Muscle of leg (tissue), 11 donors: ENCODE data around the gene FGGY. TPM values are rescaled to one million over a fixed set of nuclear protein-coding genes. Genes with fewer than 3 reads are reported as not detected.
A peak's percentile ranks its signal among the peaks of the same experiment; 100 is the strongest.

ENCODE experiments used
- DNase-seq: peaks from one replicate; pipeline ENCODE4 v3.0.0; 2013
- H3K27ac ChIP-seq: one replicate; pipeline ENCODE4 v1.5.1; 2013; ENCODE audit warnings: mild to moderate bottlenecking, low read length, control low read depth
- H3K27me3 ChIP-seq: one replicate; pipeline ENCODE4 v1.6.1; 2013; ENCODE audit warnings: low read length; ENCODE audit not compliant: control insufficient read depth, insufficient read depth
- H3K36me3 ChIP-seq: one replicate; pipeline ENCODE4 v1.6.1; 2013; ENCODE audit warnings: low read length; ENCODE audit not compliant: control insufficient read depth, insufficient read depth
- H3K4me1 ChIP-seq: one replicate; pipeline ENCODE4 v1.6.1; 2013; ENCODE audit warnings: low read length; ENCODE audit not compliant: control insufficient read depth, insufficient read depth
- H3K4me3 ChIP-seq: one replicate; pipeline ENCODE4 v1.5.1; 2013; ENCODE audit warnings: low read length, control low read depth
- H3K9me3 ChIP-seq: replicated peaks from 2 replicates; pipeline ENCODE4 v1.6.1; 2013; ENCODE audit warnings: low read depth, low read length; ENCODE audit not compliant: control insufficient read depth
- WGBS: methylation state at CpG from one replicate; pipeline ENCODE4 v1.1.5; 2013; ENCODE audit warnings: missing lambda C conversion rate; ENCODE audit not compliant: insufficient coverage; 5-methylcytosine and 5-hydroxymethylcytosine counted together
- polyA plus RNA-seq, 8 donors: library from polyadenylated mRNA; unstranded; fragments of 120-200 nt; gene quantifications; one replicate each; pipeline versions ENCODE4 v1.2.1 to v1.2.3, GENCODE V29; 2013; ENCODE audit warnings: inconsistent platforms in 1 of 8, low replicate concordance in 1 of 8; ENCODE audit not compliant: insufficient read length in 8 of 8, insufficient read depth in 1 of 8
- total RNA-seq: library from RNA; stranded (reverse); fragments of 120-200 nt; gene quantifications from one replicate; pipeline ENCODE4 v1.2.4, GENCODE V29; 2013

Gene FGGY
- total and polyA plus RNA-seq, 9 donors = 8.0 to 23.7 (median 12.7) TPM

- Histone ChIP-seq H3K4me1 (peaks cover 7% of the 10 kb centered on the region), H3K36me3 (no peaks in the 10 kb centered on the region), H3K4me3 (no peak overlapping the region), H3K27ac (no peak overlapping the region), H3K27me3 (no peaks in the 10 kb centered on the region), H3K9me3 (no peaks in the 10 kb centered on the region)
- no peak for DNase-seq
- 78% methylated on average over 3 of the region's 5 CpGs for WGBS
Observed at GRCh38 chr1:59357645-59358320, 60.9 kb downstream of the FGGY start.

DNA sequence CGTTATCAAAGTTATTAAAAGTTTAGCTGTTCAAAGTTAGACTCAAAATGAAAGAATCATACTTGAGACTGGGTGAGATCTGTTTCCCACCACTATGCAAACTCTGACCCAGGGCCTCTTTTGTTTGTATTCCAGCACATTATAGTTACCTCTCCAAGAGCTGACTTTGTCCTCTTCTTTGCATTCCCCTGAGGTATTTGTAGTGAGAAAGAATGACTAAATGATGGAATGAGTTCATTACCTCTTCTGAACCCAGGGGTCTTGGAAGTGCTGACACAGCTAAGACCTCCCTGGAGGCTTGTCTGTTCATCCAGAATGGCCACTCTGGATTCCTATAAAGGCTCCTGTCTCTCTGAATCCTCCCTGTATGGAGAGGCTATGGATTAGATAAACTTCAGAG lies 62.4 kb downstream of the FGGY start:
- no peak overlapping the region for H3K27ac ChIP-seq
- no peak overlapping the region for H3K4me3 ChIP-seq
- no CpG with 5 or more reads among the region's 1 CpG for WGBS
- DNase-seq = no peak
- H3K36me3 ChIP-seq = no peaks in the 10 kb centered on the region
- H3K9me3 ChIP-seq = no peaks in the 10 kb centered on the region
- peaks cover 7% of the 10 kb centered on the region for H3K4me1 ChIP-seq
- H3K27me3 ChIP-seq = no peaks in the 10 kb centered on the region

GRCh38 chr1:59360170-59360569 lies 63.3 kb downstream of the FGGY start:
- DNase-seq = no peak

DNA sequence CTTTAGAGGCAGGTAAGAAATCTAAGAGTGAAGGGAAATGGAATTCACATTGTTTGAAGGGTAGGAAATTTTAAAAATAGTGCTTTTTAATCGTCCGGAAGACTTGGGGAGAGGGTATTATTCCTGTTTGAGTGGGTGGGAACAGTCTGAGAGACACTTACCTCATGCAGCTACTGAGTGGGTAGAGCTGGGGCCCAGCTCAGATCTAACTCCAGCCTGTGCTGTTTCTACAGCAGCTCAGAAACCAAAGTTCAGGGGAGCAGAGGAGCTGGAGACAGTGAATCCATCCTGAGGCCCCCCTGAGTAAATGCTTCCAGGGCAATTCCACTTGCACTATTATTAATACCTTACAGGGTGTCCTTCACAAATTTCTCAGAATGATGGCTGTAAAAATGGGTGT lies 63.8 kb downstream of the FGGY start:
- Histone ChIP-seq H3K4me1 (peaks cover 3% of the 10 kb centered on the region), H3K36me3 (no peaks in the 10 kb centered on the region), H3K27ac (no peak overlapping the region), H3K27me3 (no peaks in the 10 kb centered on the region), H3K4me3 (no peak overlapping the region), H3K9me3 (no peaks in the 10 kb centered on the region)
- DNase-seq = no peak
- 86% methylated on average over 2 of the region's 2 CpGs for WGBS

More at GRCh38 chr1:59360170-59360569, 63.3 kb downstream of the FGGY start:
- no peaks in the 10 kb centered on the region for H3K27me3 ChIP-seq
- 100% methylated on average over 1 of the region's 4 CpGs for WGBS
- no peak overlapping the region for H3K27ac ChIP-seq
- no peaks in the 10 kb centered on the region for H3K36me3 ChIP-seq
- H3K4me3 ChIP-seq = no peak overlapping the region
- no peaks in the 10 kb centered on the region for H3K9me3 ChIP-seq
- peaks cover 3% of the 10 kb centered on the region for H3K4me1 ChIP-seq

GRCh38 chr1:59361766-59362165 lies 64.9 kb downstream of the FGGY start:
- 94% methylated on average over 6 of the region's 8 CpGs for WGBS
- Histone ChIP-seq H3K4me3 (no peak overlapping the region), H3K4me1 (peaks cover 3% of the 10 kb centered on the region), H3K27ac (no peak overlapping the region), H3K27me3 (no peaks in the 10 kb centered on the region), H3K9me3 (no peaks in the 10 kb centered on the region), H3K36me3 (no peaks in the 10 kb centered on the region)
- DNase-seq = no peak

DNA sequence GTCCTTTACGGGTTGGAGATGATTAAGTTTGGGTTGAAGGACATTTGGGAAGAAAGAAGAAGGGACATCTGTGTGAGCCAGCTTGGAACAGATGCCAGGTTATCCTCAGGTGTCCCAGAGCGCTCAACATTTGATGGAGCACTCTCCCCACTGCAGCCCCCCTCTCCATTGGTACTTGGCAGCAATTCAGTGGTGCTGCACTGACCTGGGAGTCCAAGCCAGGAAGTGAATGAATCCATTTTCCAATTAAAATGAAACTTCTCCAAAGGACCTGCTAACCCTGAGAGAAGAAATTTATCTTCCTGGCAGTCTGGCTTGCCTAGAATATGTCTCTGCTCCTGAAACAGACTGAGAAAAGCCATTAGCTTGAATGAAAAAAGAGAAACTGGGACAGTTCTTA lies 67.1 kb downstream of the FGGY start:
- WGBS = 86% methylated on average over 1 of the region's 2 CpGs
- peaks cover 14% of the 10 kb centered on the region for H3K4me1 ChIP-seq
- H3K27ac ChIP-seq = no peak overlapping the region
- H3K27me3 ChIP-seq = no peaks in the 10 kb centered on the region
- no peaks in the 10 kb centered on the region for H3K36me3 ChIP-seq
- H3K9me3 ChIP-seq = no peaks in the 10 kb centered on the region
- H3K4me3 ChIP-seq = no peak overlapping the region
- no peak for DNase-seq

- WGBS = 100% methylated on average over 1 of the region's 5 CpGs
- Histone ChIP-seq H3K27me3 (no peaks in the 10 kb centered on the region), H3K36me3 (no peaks in the 10 kb centered on the region), H3K4me3 (no peak overlapping the region), H3K27ac (peak overlapping the region; percentile 37), H3K9me3 (no peaks in the 10 kb centered on the region), H3K4me1 (peaks cover 11% of the 10 kb centered on the region)
- DNase-seq = no peak
Observed at GRCh38 chr1:59366346-59366745, 69.5 kb downstream of the FGGY start.

- Histone ChIP-seq H3K9me3 (no peaks in the 10 kb centered on the region), H3K36me3 (no peaks in the 10 kb centered on the region), H3K27ac (peak overlapping the region; percentile 87), H3K4me1 (peaks cover 11% of the 10 kb centered on the region), H3K4me3 (no peak overlapping the region), H3K27me3 (no peaks in the 10 kb centered on the region)
- DNase-seq = peak; percentile 90
- WGBS = no CpG with 5 or more reads among the region's 6 CpGs
Observed at GRCh38 chr1:59367301-59368007, 70.6 kb downstream of the FGGY start.

DNA sequence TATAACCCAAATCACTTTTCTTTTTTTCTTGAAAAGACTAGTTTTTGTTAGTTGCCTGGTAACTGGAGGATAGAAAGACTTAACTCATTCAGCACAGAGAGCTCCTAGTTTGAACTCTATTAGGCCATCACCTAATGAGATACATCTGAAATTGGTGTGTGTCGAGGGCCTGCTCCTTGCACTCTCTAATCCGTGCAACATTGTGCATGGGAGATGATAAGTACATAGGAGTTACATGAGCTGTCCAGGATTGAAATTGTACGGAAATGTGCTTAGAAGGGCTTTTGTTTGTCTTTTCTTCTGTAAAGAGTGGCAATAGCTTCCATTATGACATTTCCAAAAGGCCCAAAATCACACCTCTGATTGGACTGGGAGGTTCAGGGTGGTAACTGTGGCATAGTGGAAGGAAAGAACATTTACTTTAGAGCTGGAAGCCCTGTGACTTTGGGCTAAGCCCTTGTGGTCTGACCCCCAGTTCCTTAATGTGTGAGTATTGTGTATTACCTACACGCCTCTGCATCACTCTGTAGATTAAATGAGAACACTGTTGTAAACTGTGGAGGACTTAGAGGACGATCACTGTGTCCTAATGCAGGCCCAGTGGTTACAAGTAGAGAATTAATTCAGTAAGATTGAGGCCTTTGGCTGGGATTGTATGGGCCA lies 71.2 kb downstream of the FGGY start:
- WGBS = 33% methylated on average over 3 of the region's 5 CpGs

More for the DNA sequence above, 71.2 kb downstream of the FGGY start:
- Histone ChIP-seq H3K27me3 (no peaks in the 10 kb centered on the region), H3K4me3 (no peak overlapping the region), H3K36me3 (no peaks in the 10 kb centered on the region), H3K4me1 (peaks cover 11% of the 10 kb centered on the region), H3K27ac (peak overlapping the region; percentile 87), H3K9me3 (no peaks in the 10 kb centered on the region)
- no peak for DNase-seq
